HCT116 (cell line): Measurements from ENCODE around the gene HLCS.

Experiments used
- ATF3 ChIP-seq: IDR thresholded peaks from 2 replicates; pipeline ENCODE4 v1.6.1; 2012
- CEBPB ChIP-seq: IDR thresholded peaks from 2 replicates; pipeline ENCODE4 v1.6.1; 2012; ENCODE audit warnings: low read depth
- CTCF ChIP-seq, 3 experiments: fragments of 200-600 bp in 1 of 3; sonication (generic) in 1 of 3; IDR thresholded peaks in 2 of 3; conservative IDR thresholded peaks in 1 of 3; 2 replicates each; pipeline ENCODE4 v1.5.1; 2012 to 2017; ENCODE audit warnings: low read depth in 2 of 3, low read length in 2 of 3, antibody characterized with exemption in 1 of 3, borderline replicate concordance in 1 of 3, control low read depth in 1 of 3, mild to moderate bottlenecking in 1 of 3, mixed read lengths in 1 of 3, mixed run types in 1 of 3, moderate library complexity in 1 of 3; ENCODE audit not compliant: insufficient read depth in 1 of 3
- ELF1 ChIP-seq: IDR thresholded peaks from 2 replicates; pipeline ENCODE4 v1.6.1; 2012; ENCODE audit warnings: low read depth, borderline replicate concordance
- EZH2 ChIP-seq: fragments of 200-600 bp; sonication (generic); IDR thresholded peaks from 2 replicates; pipeline ENCODE4 v1.6.1; 2017; ENCODE audit warnings: antibody characterized with exemption, mixed run types
- POLR2A ChIP-seq: IDR thresholded peaks from 2 replicates; pipeline ENCODE4 v1.7.0; 2011; ENCODE audit warnings: borderline replicate concordance; ENCODE audit not compliant: insufficient read depth, insufficient read length; ENCODE audit errors: extremely low read depth
- POLR2AphosphoS5 ChIP-seq: IDR thresholded peaks from 2 replicates; pipeline ENCODE4 v1.6.1; 2011; ENCODE audit warnings: mild to moderate bottlenecking, low read depth, low read length, moderate library complexity
- REST ChIP-seq: IDR thresholded peaks from 2 replicates; pipeline ENCODE4 v1.6.1; 2012; ENCODE audit warnings: low read depth
- YY1 ChIP-seq: IDR thresholded peaks from 2 replicates; pipeline ENCODE4 v1.6.1; 2011; ENCODE audit warnings: low read length, low read depth, moderate library complexity, mild to moderate bottlenecking; ENCODE audit not compliant: insufficient replicate concordance; ENCODE audit errors: extremely low read depth
- ZBTB33 ChIP-seq: IDR thresholded peaks from 2 replicates; pipeline ENCODE4 v1.6.1; 2011; ENCODE audit warnings: mild to moderate bottlenecking, low read length, moderate library complexity; ENCODE audit not compliant: insufficient replicate concordance; ENCODE audit errors: extremely low read depth

- TF ChIP-seq ATF3 (no peak), CTCF (IDR thresholded peaks at IDR 0.05 in 2 of 3, conservative IDR thresholded peaks at IDR 0.05 in 1 of 3; ENCODE audit: borderline replicate concordance in 1 of 3, insufficient read depth in 1 of 3, low read depth in 2 of 3, low read length in 2 of 3) (no peak), ZBTB33 (no peak), CEBPB (no peak), POLR2AphosphoS5 (no peak), POLR2A (no peak), EZH2 (no peak), REST (no peak), YY1 (no peak), ELF1 (no peak)
These were observed 160.4 kb downstream of the HLCS start for GRCh38 chr21:36806103-36806502.
